Bone marrow (tissue), 2 donors: Measurements from ENCODE around the gene ARHGEF39.
A peak's percentile ranks its signal among the peaks of the same experiment; 100 is the strongest.

Source experiments
- DNase-seq, 2 donors: peaks; one replicate each; lab custom pipeline; 2025; lab: John Stamatoyannopoulos, UW

Gene ARHGEF39

GRCh38 chr9:35691334-35691650 lies 26.3 kb upstream of the ARHGEF39 start:
- DNase-seq = no peak

- peak; percentile 31 to 55 for DNase-seq
Measured at GRCh38 chr9:35690614-35691333, 25.8 kb upstream of the ARHGEF39 start.

GRCh38 chr9:35690294-35690613 lies 25.3 kb upstream of the ARHGEF39 start:
- peak in 1 of 2 donors; percentile 31 for DNase-seq

GRCh38 chr9:35689542-35690293 lies 24.7 kb upstream of the ARHGEF39 start, which contains the start of gene TPM2:
Gene TPM2 (minus strand): TSS chr9:35689925. CDS start chr9:35689817, 108 bp downstream.
- DNase-seq = no peak

GRCh38 chr9:35688558-35689541 lies 23.9 kb upstream of the ARHGEF39 start:
- DNase-seq = peak in 1 of 2 donors; percentile 2

GRCh38 chr9:35687972-35688557 lies 23.1 kb upstream of the ARHGEF39 start:
- DNase-seq = no peak

- no peak for DNase-seq
Measured at GRCh38 chr9:35687306-35687705, 22.3 kb upstream of the ARHGEF39 start.

GRCh38 chr9:35686222-35687203 lies 21.5 kb upstream of the ARHGEF39 start:
- DNase-seq = no peak

- DNase-seq = no peak
Measured at GRCh38 chr9:35685506-35685905, 20.5 kb upstream of the ARHGEF39 start.

- DNase-seq = no peak
Measured at GRCh38 chr9:35684921-35685320, 19.9 kb upstream of the ARHGEF39 start.

GRCh38 chr9:35683323-35683722 lies 18.3 kb upstream of the ARHGEF39 start:
- DNase-seq = no peak

- DNase-seq = no peak
Measured at GRCh38 chr9:35682520-35683315, 17.7 kb upstream of the ARHGEF39 start.

GRCh38 chr9:35682051-35682450 lies 17.1 kb upstream of the ARHGEF39 start:
- no peak for DNase-seq

- DNase-seq = no peak
Measured at GRCh38 chr9:35681341-35682002, 16.5 kb upstream of the ARHGEF39 start.

- no peak for DNase-seq
Measured at GRCh38 chr9:35680331-35681105, 15.5 kb upstream of the ARHGEF39 start.

- no peak for DNase-seq
Measured at GRCh38 chr9:35679766-35680330, 14.9 kb upstream of the ARHGEF39 start.

- no peak for DNase-seq
Measured at GRCh38 chr9:35679091-35679490, 14.1 kb upstream of the ARHGEF39 start.

- peak; percentile 9 to 22 for DNase-seq
Measured at GRCh38 chr9:35675732-35676392, 10.9 kb upstream of the ARHGEF39 start.
